Stimulated activated CD4-positive, alpha-beta T cell treated with anti-CD3 and anti-CD28 coated beads, Interleukin-15, amount 100 ng/mL, for 24 hours (primary cell): Measurements from ENCODE around the gene ABHD17B.
"Not testable (repeated sequence)": the region's sequence is repeated elsewhere in the genome, so short reads cannot be mapped to it uniquely, and the experiment has no call there.

Source experiments
- DNase-seq: peaks from one replicate; pipeline ENCODE4 v3.0.0-alpha.2; 2020

ABHD17B gene

DNA sequence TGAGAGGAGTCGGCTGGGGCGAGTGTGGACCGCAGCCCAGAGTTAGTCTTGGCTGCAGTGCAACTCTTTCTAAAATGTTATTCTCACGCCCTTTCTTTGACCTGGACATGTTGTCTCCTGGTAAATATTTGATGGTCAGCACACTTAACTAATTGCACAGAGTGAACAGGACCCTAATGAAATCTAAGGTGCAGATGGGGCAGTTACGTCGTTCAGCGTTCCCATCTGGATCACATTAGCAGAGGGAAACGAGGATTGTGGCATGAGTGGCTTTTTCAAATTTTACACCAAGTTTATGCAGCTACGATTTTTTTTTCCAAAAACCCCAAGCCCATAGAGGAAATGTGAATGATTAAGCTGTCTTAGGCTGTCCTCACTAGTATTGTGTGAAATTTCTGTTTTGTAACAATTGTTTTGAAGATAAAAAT is 929 bp upstream of the ABHD17B start:
- DNase-seq, result no peak

- no peak for DNase-seq
Measured at GRCh38 chr9:71910650-71911060, 338 bp downstream of the ABHD17B start.

GRCh38 chr9:71909887-71910649 is 925 bp downstream of the ABHD17B start:
- peak; percentile 65 for DNase-seq

- no peak for DNase-seq
Measured at GRCh38 chr9:71908825-71909224, 2.2 kb downstream of the ABHD17B start.

GRCh38 chr9:71904076-71904475 is 6.9 kb downstream of the ABHD17B start:
- DNase-seq, result no peak

- no peak for DNase-seq
Measured at GRCh38 chr9:71901695-71902597, 9.0 kb downstream of the ABHD17B start.

DNA sequence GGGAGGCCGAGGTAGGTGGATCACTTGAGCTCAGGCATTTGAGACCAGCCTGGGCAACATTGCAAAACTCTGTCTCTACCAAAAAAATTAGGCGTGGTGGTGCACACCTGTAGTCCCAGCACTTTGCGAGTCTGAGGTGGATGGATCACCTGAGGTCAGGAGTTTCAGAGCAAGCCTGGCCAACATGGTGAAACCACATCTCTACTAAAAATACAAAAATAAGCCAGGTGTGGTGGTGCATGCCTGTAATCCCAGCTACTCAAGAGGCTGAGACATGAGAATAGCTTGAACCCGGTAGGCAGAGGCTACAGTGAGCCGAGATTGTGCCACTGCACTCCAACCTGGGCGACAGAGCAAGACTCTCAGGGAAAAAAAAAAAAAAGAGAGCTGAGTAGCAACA is 12.2 kb downstream of the ABHD17B start:
- not testable (repeated sequence) for DNase-seq

DNA sequence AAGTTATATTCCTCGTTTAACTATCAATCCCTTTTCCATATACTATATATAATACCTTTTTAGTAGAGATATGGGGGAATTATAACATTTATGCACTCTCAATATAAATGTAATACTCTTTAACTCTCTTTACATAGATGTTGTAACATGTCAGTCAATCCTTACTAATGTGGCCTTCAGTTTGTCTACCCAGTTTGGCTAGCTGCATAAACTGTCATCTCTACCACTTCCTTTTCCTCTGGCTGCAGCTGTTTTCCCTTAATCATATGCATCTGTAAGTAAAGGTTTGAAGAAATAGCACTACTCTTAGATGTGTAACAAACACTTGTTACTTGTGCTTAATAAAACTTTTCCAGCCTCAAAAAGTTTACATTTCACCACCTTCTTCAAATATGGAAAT is 13.4 kb downstream of the ABHD17B start:
- no peak for DNase-seq

DNA sequence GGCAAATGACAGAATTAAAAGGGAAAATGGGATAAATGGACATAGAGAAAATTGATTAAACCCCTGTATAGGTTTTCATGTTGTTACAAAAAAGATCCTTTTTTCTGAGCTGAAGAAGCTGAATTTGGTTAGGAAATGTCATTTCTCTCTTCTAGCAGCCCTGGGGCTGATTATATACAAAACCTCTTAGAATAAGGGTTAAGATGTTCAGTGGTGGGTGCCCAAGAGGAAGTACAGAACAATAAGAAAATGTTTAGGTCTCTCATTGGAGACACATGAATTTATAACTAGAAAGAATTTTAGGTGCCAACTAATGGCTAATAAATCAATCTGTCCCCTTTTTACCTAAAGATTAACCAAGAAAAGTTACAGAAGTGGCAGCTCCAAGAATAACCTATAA is 14.2 kb downstream of the ABHD17B start:
- no peak for DNase-seq

DNA sequence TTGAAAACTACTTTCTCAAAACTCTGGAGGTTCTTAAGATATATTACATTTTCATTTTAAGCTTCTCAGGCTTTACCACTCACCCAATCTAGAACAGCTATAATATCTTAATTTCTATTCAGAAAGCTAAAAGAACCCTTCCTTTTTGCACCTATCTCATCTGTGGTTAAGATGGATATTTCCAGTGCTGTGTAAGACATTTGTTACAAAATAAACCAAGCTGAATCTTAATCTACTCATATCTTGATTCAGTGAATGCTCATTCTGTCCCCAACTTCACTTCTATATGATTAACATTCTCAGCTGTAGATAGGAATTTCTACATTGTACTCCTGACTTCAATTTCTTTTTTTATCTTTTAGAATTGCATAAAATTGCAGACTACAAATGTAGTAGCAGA is 15.0 kb downstream of the ABHD17B start:
- no peak for DNase-seq

GRCh38 chr9:71895117-71895516 is 15.9 kb downstream of the ABHD17B start:
- no peak for DNase-seq

DNA sequence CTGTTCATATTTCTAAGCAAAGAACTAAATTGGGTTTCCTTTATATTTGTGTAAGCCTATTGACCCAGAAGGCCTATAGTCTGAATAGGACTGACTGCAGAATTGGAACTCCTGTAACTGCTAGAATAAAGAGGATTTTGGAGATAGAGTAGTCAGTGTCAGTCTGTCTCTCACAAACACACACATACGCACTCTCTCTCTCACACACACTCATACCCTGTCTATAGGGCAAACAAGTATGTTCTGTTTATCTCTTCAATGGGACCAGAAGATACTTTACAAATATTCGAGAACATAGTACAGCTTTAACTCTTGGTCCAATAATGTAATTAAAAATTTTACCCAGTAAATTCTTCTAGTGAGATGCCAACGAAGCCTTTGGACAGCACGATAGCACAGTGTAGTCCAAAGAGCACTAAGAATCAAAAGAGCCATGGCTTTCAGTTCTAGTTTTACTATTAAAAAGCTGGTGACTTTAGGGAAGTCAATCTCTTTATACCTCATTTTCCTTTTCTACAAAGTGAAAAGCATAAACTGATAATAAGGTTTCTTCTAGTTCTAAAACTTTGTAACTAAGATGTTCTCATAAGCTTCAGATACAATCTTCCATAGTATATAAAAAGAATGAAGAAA is 19.3 kb downstream of the ABHD17B start:
- no peak for DNase-seq

DNA sequence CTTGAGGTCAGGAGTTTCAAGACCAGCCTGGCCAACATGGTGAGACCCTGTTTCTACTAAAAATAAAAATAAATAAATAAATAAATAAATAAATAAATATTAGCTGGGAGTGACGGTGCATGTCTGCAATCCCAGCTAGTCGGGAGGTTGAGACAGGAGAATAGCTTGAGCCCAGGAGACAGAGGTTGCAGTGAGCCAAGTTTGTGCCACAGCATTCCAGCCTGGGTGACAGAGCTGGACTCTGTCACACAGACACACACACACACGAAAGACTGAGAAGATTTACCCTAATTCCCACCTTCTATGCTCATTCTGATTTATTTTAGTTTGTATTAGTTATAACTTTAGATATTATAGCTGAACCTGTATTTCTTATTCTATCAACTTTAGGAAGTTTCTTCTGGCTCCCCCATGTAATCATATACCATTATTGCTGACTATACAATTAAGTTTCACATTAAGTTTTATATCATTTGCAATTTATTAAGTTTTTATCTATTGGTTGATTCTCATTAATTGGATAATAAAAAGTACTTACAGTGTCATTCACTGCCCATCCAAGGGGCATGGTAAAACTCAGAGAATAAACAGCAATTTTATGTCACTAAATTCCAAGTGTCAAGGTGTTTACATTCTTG is 20.8 kb downstream of the ABHD17B start:
- DNase-seq, result no peak

DNA sequence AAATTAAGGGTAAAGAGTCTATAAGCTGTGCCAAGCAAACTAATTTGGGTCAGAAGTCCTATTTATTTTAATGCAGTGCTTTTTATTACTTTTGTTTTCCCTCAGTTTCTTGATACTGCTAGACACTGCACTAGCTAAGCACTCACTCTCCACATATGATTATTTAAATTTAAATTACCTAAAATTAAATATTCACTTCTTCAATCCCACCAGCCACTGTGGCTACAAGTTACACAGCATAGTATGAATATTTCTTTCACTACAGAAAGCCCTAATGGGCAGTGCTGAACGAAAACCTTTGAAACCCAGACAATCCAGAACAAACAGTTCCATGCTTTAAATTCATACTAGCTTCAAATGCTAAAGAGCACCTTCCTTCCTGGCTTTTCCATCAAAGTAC is 23.6 kb downstream of the ABHD17B start:
- DNase-seq, result no peak

DNA sequence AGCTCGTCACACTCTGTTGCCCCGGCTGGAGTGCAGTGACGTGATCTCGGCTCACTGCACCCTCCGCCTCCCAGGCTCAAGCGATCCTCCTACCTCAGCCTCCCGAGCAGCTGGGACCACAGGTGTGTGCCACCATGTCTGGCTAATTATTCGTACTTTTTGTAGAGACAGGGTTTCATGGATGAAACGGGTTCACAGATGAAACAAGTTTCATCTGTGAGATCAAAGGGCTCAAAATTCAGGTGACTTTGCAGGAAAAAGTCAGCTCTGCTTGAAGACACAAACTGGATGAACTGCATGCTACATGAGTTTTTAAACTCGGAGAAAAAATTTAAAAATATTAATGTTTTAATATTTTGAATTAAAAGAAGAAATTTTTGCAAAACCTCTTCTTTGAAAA is 24.5 kb downstream of the ABHD17B start:
- no peak for DNase-seq

- no peak for DNase-seq
Measured at GRCh38 chr9:71886015-71886414, 25.0 kb downstream of the ABHD17B start.

DNA sequence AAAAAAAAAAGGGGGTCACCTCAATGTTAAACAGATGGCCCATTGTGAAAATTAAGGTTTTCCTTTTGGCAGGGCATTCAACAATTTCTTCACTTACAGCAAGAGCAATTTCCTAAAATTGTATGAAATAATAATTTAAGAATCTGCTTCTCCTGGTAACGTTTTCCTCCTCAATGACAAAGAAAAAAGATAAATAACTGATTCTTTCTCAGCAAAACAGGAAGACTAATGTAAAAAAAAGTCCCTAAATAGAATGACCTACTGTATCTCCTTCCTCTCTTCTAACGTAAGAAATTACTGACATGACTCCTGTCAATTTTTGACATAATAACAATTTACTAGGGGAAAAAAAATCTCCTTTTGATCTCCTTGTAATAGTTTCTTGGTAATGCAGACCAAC is 25.5 kb downstream of the ABHD17B start:
- no peak for DNase-seq

DNA sequence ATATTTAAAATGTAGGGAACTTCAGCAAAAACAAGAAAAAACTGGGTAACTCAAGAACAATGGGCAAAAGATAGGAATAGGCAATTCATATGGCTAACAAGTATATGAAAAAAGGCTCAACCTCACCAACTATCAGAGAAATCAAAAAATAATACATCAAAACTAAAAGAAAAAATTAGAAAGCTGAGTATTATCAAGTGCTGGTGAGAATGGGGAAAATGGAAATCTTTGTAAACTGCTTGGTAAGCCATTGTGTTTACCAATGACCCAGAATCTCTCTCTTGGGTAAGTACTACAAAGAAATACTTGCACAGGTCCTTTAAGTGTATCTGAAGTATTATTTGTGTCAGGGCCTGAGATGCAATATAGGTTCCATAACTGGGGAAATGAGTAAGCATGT is 27.0 kb downstream of the ABHD17B start:
- DNase-seq, result no peak

GRCh38 chr9:71879644-71880174 is 31.3 kb downstream of the ABHD17B start:
- DNase-seq, result no peak

DNA sequence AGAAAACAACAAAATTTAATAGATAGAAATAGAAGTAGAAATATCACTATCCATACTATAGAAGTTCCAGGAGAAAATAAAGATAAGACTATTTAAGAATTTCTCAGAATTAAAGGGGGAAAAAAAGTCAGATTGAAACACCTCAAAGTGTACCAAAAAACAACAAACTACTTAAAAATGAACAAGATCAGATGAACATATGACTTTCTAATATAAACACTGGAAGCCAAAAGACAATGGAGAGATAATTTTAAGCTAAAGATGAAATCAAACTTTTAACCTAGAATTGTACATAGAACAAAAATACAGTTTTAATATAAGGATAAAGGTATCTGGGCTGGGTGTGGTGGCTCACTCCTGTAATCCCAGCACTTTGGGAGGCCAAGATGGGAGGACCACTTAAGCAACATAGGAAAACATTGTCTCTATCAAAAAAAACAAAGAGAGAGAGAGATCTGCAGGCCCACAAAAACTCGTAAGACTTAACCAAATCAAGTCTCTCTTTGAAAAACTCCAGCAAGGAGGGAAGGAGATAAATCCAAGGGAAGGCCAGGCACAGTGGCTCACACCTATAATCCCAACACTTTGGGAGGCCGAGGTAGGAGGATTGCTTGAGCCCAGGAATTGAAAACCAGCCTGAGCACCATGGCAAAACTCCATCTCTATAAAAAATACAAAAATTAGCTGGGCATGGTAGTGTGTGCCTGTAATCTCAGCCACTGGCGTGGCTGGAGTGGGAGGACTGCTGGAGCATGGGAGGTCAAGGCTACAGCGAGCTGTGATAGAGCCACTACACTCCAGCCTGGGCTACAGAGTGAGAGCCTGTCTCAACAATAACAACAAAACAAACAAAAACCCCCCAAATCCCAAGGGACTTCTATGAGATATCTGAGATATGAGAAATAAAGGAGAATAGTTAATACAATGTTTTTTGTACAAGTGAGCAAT is 32.4 kb downstream of the ABHD17B start:
- DNase-seq, result no peak

- DNase-seq, result no peak
Measured at GRCh38 chr9:71876829-71877228, 34.2 kb downstream of the ABHD17B start.

DNA sequence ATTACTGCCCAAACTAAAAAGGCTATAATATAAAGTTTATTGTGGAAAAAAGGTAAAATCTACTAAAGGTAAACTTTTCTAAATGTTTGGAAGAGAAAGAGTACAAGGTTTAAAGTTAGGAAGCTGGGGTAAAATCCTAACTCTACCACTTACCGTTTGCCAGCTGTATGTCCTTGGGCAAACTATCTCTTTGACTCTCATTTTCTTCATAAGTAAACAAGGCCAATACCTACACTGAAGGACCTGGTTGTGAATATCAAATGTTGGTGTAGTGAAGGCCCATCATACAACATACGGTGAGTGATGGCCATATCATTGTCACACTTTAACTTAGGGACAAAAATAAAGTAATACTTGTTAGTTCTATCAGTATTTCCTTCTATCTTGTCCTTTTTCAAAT is 34.9 kb downstream of the ABHD17B start:
- no peak for DNase-seq
